ENCODE data around the gene KRT76.

The KRT76 gene

DNA sequence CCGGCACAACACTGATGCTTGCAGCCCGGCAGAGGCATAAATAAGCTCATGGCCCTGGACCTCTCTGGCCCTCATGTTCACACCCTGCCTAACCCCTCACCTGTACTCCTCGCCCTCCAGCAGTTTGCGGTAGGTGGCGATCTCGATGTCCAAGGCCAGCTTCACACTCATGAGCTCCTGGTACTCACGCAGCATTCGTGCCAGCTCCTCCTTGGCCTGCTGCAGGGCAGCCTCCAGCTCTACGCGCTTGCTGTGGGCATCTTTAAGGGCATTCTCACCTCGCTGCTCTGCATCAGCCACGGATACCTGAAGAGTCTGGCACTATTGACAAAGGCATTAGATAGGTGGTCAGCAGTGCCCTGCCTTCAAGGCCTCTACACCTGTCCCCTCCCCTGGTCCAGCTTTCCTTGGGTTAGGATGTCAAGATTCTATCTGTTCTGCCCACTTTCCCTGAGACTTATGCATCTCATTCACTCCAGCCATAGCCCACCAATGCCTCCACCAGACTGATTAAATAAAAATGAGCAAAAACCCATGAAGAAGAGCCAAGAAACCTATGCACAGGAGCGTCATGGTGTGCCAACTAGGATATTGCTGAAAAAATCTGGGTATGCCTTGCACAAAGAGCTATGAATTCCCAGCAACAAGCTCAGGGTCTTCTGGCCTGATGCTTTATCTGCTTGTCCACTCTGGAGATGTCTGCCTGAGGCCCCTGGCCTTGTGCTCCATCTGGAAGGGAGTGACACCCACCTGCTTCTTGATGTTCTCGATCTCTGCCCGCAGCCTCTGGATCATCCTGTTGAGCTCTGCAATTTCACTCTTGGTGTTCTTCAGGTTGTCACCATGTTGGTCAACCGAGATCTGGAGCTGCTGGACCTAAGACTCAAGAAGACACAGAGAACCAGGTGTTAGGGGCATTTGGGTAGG is 30.7 kb upstream of the KRT76 start:
- H3K4me1 Mint-ChIP-seq (ENCODE audit: low read depth): no peaks in the 10 kb centered on the region

DNA sequence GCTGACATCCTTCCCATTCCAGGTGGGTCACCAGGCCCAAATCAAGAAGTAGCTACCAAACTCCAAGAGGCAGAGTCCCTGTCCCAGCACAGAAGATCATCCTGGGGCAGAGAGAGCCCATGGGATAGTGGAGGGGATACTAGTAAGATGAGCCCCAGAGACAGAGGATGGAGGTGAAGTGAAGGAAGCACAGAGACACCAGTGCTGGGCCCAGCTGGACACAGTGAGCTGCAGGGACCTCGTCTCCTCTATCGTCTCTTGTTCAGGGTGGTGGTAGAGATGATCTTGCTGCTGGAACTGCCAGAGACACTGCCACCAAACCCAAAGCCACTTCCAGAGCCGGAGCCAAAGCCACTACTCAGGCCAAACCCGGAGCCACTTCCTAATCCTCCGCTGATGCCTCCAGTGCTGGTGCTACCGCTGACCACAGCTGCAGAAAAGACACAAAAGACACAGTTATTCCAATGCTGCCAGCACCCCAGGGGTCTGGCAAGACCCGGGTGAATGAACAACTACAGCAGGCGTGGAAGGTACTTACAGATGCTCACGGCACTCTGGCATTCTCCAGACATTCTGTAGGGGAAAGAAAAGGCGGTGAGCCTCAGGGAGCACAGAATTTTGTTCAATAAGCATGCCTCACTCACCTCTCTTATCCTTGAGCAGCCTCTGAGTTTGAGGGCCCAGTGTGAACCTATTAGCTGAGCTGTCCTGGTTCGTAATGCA is 29.8 kb upstream of the KRT76 start:
- Mint-ChIP-seq H3K27me3 (ENCODE audit: low read depth) (peaks cover 7% of the 10 kb centered on the region), H3K4me1 (ENCODE audit: low read depth) (no peaks in the 10 kb centered on the region), H3K4me3 (no peak overlapping the region), H3K36me3 (ENCODE audit: low read depth) (no peaks in the 10 kb centered on the region), H3K27ac (no peak overlapping the region), H3K9me3 (no peaks in the 10 kb centered on the region)

More for the DNA sequence above, 30.7 kb upstream of the KRT76 start:
- Mint-ChIP-seq H3K4me3 (no peak overlapping the region), H3K27me3 (ENCODE audit: low read depth) (peaks cover 7% of the 10 kb centered on the region), H3K36me3 (ENCODE audit: low read depth) (no peaks in the 10 kb centered on the region), H3K27ac (no peak overlapping the region), H3K9me3 (no peaks in the 10 kb centered on the region)

DNA sequence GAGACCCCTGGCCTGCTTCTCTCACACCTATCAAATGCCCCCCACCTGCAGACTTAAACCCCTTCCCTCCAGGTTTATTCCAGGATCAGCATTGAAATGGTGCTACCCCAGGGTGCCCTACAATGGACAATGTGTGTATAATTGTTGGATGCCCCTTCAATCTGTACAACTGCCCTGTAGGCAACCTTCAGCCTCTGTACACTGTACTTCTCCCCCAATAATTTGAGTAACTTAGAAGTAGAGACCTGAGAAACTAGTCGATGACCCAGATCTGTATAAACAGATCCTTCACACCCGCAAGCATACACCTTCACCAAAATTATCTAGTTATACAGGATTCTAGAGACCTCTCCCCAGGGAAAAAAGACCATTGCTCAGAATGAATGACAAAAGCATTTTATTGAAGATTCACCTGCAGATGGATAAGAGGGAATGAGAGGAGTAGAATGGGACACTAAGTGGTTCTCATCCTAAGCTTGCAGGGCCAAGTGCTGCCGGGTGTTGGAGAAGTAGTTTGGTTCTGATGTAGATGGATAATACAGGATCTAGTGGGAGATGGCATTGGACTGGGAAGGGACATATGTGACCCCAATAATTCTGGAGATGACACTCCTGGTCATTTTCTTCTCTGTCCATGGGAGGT is 29.1 kb upstream of the KRT76 start:
- H3K36me3 Mint-ChIP-seq (ENCODE audit: low read depth): no peaks in the 10 kb centered on the region
- H3K4me3 Mint-ChIP-seq: no peak overlapping the region
- H3K9me3 Mint-ChIP-seq: no peaks in the 10 kb centered on the region
- H3K4me1 Mint-ChIP-seq (ENCODE audit: low read depth): no peaks in the 10 kb centered on the region
- H3K27me3 Mint-ChIP-seq (ENCODE audit: low read depth): peaks cover 7% of the 10 kb centered on the region
- H3K27ac Mint-ChIP-seq: no peak overlapping the region

DNA sequence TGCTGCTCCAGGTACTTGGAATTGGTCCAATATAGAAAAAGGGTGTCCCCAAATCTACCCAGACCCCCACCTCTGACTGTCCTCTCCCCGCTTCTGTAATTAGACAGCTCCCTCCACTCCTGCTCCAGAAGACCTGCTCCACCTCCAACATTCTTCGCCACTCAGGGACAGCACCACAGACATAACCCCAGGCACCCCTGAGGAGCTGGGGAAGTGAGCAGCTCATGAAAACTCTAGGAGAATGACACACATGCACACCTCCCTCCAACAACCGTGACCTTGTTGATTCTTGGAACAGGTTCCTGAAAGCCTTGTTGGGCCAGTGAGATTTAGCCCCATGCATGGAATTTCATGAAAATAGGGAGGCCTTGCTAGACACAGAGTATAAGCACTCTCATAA is 28.6 kb upstream of the KRT76 start:
- Mint-ChIP-seq H3K9me3 (no peaks in the 10 kb centered on the region), H3K4me1 (ENCODE audit: low read depth) (no peaks in the 10 kb centered on the region), H3K27ac (no peak overlapping the region), H3K36me3 (ENCODE audit: low read depth) (no peaks in the 10 kb centered on the region), H3K27me3 (ENCODE audit: low read depth) (peaks cover 7% of the 10 kb centered on the region), H3K4me3 (no peak overlapping the region)

GRCh38 chr12:52805000-52805399 is 27.9 kb upstream of the KRT76 start:
- no peak overlapping the region for H3K4me3 Mint-ChIP-seq
- H3K27me3 Mint-ChIP-seq (ENCODE audit: low read depth): peaks cover 10% of the 10 kb centered on the region

DNA sequence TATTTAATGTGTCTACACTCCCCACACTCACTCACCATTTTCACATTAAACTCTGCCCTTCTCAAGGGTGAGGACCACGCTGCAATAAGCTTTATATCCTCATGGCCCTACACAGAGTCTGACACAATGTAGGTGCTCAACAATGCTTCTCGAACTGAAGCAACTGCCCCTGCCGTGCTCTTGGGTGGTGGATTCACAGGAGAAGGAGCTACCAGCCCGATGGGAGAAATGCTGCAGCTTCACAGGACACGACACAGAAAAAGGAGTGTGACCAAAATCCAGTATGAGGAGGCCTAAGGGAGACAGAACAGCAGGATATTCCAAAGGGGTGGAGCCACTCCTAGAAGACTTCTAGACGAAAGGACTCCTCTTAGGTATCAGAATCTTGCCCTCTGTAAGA is 25.3 kb upstream of the KRT76 start:
- H3K9me3 Mint-ChIP-seq: no peaks in the 10 kb centered on the region
- no peak overlapping the region for H3K27ac Mint-ChIP-seq
- H3K4me1 Mint-ChIP-seq (ENCODE audit: low read depth): no peaks in the 10 kb centered on the region
- H3K27me3 Mint-ChIP-seq (ENCODE audit: low read depth): peaks cover 5% of the 10 kb centered on the region
- no peaks in the 10 kb centered on the region for H3K36me3 Mint-ChIP-seq (ENCODE audit: low read depth)
- no peak overlapping the region for H3K4me3 Mint-ChIP-seq

More at GRCh38 chr12:52805000-52805399, 27.9 kb upstream of the KRT76 start:
- Mint-ChIP-seq H3K4me1 (ENCODE audit: low read depth) (no peaks in the 10 kb centered on the region), H3K36me3 (ENCODE audit: low read depth) (no peaks in the 10 kb centered on the region), H3K9me3 (no peaks in the 10 kb centered on the region), H3K27ac (no peak overlapping the region)

DNA sequence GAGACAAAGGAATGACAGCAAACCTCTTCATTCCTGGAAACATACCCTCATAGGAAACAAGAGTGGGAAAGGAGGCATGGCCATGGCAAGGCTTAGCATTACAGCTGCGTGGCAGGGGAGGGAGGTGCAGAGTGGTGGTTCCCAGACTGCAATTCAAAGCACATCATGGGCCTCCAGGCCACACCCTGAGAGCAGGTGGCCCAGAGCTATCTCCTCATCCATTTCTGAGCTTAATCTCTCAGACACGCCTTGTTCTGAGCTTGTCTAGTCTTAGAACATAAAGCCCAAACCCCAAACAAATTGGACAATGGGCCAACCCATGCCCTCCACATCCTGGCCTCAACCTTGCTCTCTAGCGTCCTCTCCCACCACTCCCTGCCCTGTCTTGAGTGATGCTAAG is 24.6 kb upstream of the KRT76 start:
- Mint-ChIP-seq H3K9me3 (no peaks in the 10 kb centered on the region), H3K4me3 (no peak overlapping the region), H3K4me1 (ENCODE audit: low read depth) (no peaks in the 10 kb centered on the region), H3K36me3 (ENCODE audit: low read depth) (no peaks in the 10 kb centered on the region), H3K27ac (no peak overlapping the region), H3K27me3 (ENCODE audit: low read depth) (peaks cover 5% of the 10 kb centered on the region)

DNA sequence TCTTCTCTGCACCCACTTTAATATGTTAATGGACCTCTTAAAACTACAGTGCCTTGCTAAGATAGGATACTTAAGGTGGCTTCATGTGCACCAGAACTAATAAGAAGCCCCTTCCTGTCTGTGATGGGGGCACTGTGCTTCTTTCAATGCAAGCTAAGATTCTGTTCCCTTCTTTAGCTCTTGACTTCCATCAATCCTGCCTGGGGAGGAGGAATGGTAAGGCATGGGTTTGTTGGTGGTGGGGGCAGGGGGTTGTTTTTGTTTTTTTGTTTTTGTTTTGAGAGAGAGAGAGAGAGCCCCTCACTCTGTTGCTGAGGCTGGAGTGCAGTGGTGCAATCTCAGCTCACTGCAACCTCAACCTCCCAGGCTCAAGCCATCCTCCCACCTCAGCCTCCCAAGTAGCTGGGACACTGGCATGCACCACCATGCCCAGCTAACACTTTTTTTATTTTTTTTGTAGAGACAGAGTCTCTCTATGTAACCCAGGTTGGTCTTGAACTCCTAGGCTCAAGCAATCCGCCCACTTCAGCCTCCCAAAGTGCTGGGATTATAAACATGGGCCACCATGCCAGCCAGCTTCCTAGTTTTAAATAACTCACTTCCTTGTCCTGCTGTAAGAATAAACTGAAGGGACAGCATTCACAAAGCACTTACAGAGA is 23.2 kb upstream of the KRT76 start:
- no peaks in the 10 kb centered on the region for H3K9me3 Mint-ChIP-seq
- no peak overlapping the region for H3K4me3 Mint-ChIP-seq
- H3K36me3 Mint-ChIP-seq (ENCODE audit: low read depth): no peaks in the 10 kb centered on the region
- H3K27me3 Mint-ChIP-seq (ENCODE audit: low read depth): peaks cover 5% of the 10 kb centered on the region
- H3K4me1 Mint-ChIP-seq (ENCODE audit: low read depth): no peaks in the 10 kb centered on the region
- H3K27ac Mint-ChIP-seq: no peak overlapping the region

DNA sequence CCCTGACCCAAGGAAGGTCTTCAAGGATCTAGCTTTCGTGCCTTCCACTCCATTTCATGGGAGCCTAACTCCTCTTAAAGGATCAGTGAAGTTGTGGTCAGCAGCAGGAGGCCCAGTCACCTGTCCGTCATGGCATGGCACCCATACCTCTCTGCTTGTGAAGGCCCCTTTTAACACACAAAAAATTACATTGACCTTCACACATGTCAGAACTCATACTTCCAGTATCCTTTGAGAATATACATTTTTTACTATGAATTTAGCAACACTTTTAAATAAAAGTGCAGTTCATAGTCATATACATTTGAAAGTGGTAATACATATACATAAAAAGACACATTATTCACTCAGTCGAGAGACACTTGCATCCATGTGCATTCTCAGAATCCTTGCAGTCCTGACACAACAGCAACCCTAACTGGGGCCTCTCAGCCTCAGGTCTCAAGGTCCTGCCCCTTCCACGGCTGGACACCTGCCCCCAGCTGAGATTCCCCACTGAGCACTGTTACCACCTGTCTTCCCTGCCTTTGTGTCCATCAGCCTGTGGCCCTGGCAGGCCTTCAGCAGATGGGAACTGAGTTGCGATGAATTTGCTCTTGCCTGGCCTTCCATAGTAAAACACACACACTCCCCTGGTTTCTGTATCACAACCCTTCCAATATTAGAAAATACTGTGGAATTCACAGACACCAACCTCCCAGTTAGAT is 22.5 kb upstream of the KRT76 start:
- H3K4me1 Mint-ChIP-seq (ENCODE audit: low read depth): no peaks in the 10 kb centered on the region
- H3K27me3 Mint-ChIP-seq (ENCODE audit: low read depth): peaks cover 5% of the 10 kb centered on the region
- no peak overlapping the region for H3K27ac Mint-ChIP-seq
- no peak overlapping the region for H3K4me3 Mint-ChIP-seq
- no peaks in the 10 kb centered on the region for H3K9me3 Mint-ChIP-seq
- no peaks in the 10 kb centered on the region for H3K36me3 Mint-ChIP-seq (ENCODE audit: low read depth)

DNA sequence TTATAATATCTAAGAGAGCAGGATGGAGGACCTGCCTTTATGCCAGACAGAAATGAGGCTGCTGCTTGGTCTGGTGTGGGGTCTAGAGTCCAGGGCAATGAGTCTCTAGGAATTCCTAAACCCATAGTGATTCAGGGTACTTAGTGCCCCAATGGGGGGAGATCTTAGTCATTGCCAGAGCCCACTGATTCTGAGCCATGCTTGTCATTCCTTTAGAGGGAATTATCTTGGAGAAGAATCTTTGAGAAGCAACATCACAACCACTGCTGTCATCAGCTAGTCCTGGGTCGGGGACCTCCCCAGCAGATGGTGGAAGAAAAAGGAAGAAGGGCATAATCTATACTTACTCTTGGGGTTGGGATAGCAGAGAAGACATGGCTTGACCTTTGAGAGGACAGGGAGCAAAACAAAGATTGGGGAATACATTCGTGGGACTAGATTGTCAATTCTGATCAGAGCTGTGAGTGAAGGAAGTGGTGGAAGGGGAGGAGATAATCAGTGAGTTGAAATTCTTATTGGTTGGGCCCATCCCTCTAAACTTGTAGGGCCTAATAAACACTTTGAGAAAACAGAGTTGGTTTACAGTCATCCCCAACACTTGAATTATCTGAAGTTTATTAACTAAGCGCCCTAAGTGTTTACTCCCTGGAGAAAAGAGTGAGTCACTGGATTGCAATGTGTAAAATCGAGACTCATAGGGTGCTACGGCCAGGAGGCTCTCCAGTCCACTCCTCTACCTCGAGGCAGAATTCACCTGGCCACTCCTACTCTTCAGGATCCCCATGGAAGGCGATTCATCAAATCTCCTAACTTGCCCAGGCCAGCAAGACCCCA is 21.7 kb upstream of the KRT76 start:
- H3K27ac Mint-ChIP-seq: no peak overlapping the region

GRCh38 chr12:52798003-52798670 is 21.0 kb upstream of the KRT76 start:
- peaks cover 5% of the 10 kb centered on the region for H3K27me3 Mint-ChIP-seq (ENCODE audit: low read depth)
- H3K4me3 Mint-ChIP-seq: no peak overlapping the region

More for the DNA sequence above, 21.7 kb upstream of the KRT76 start:
- Mint-ChIP-seq H3K4me3 (no peak overlapping the region), H3K27me3 (ENCODE audit: low read depth) (peaks cover 5% of the 10 kb centered on the region), H3K9me3 (no peaks in the 10 kb centered on the region), H3K36me3 (ENCODE audit: low read depth) (no peaks in the 10 kb centered on the region), H3K4me1 (ENCODE audit: low read depth) (no peaks in the 10 kb centered on the region)

DNA sequence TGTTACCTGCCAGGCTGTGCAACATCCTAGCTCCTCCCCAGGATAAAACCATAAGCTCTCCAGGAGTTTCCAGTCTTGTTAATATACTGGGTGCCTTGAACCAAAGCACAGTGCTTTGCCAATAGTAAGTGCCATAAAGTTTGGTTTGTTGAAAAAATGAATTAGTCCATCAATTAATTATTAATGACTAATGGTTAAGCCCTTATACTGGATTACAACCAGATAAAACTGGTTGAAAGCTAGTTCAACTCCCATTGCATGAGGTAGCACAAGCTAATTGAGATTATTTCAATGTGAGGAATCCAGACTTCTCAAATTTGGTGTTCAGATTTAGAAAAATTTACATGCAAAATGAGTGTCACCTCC is 20.4 kb upstream of the KRT76 start:
- Mint-ChIP-seq H3K9me3 (no peaks in the 10 kb centered on the region), H3K4me3 (no peak overlapping the region), H3K4me1 (ENCODE audit: low read depth) (no peaks in the 10 kb centered on the region), H3K27ac (no peak overlapping the region), H3K27me3 (ENCODE audit: low read depth) (peaks cover 8% of the 10 kb centered on the region), H3K36me3 (ENCODE audit: low read depth) (no peaks in the 10 kb centered on the region)

More at GRCh38 chr12:52798003-52798670, 21.0 kb upstream of the KRT76 start:
- no peaks in the 10 kb centered on the region for H3K36me3 Mint-ChIP-seq (ENCODE audit: low read depth)
- no peaks in the 10 kb centered on the region for H3K9me3 Mint-ChIP-seq
- H3K4me1 Mint-ChIP-seq (ENCODE audit: low read depth): no peaks in the 10 kb centered on the region
- H3K27ac Mint-ChIP-seq: no peak overlapping the region
